GM13976 (cell line): Measurements from ENCODE around the gene NDUFAF2.
A peak's percentile ranks its signal among the peaks of the same experiment; 100 is the strongest.

Experiments used
- DNase-seq: peaks from one replicate; pipeline ENCODE4 v3.0.0; 2012; ENCODE audit warnings: low spot score
- in situ Hi-C: fragments of 300-500 bp; cut with MboI; formaldehyde crosslinking; loops from one replicate; pipeline ENCODE4 v1.12.0; 2022; ENCODE audit warnings: low sequenced_read_pairs, mixed read lengths, inconsistent platforms; ENCODE audit not compliant: unreplicated experiment
- TF ChIP-seq, protein P1 (sequence below): IDR thresholded peaks from 2 replicates; pipeline ENCODE4 v1.5.1; 2012; ENCODE audit warnings: borderline replicate concordance, mild to moderate bottlenecking; ENCODE audit not compliant: insufficient read depth; ENCODE audit errors: extremely low read depth, missing control alignments, control extremely low read depth

The NDUFAF2 gene

DNA sequence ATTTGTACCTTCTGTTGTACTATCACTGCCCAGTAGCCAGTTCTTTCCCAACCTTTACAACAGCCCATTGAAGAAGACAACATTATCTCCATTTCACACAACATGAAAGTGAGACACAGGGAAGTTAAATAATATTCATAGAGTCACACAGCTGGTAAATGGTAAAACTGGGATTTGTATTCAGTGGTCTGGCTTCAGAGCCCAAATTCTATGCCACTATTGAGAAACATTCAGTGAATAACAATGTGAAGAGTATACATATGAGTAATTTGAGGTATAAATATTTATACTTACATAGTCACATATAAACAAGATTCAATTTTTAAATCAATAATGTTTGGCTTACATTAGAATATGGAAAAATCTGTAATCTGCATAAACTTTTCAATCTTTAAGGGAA lies 203.5 kb downstream of the NDUFAF2 start:
- TF ChIP-seq, protein P1, sequence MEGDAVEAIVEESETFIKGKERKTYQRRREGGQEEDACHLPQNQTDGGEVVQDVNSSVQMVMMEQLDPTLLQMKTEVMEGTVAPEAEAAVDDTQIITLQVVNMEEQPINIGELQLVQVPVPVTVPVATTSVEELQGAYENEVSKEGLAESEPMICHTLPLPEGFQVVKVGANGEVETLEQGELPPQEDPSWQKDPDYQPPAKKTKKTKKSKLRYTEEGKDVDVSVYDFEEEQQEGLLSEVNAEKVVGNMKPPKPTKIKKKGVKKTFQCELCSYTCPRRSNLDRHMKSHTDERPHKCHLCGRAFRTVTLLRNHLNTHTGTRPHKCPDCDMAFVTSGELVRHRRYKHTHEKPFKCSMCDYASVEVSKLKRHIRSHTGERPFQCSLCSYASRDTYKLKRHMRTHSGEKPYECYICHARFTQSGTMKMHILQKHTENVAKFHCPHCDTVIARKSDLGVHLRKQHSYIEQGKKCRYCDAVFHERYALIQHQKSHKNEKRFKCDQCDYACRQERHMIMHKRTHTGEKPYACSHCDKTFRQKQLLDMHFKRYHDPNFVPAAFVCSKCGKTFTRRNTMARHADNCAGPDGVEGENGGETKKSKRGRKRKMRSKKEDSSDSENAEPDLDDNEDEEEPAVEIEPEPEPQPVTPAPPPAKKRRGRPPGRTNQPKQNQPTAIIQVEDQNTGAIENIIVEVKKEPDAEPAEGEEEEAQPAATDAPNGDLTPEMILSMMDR = no peak
- DNase-seq = no peak
- in situ Hi-C loops = no loop called here

DNA sequence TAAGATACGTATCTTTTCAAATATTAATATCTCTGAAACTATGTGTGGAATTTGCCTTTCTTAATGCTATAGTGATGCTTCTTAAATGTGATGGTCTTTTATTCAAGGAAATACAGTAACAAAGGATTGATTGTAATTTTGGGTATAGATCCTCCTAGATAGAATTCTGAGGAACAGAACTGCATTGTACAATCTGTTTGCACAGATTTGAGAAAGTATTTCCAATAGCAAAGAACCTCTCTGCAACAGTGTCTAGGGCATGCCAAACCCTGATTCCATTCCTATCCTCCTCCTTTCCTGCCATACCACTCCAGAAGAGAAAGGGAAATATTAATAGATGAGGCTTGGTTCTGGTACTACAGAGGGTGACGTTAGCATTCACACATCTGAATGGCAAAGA lies 206.9 kb downstream of the NDUFAF2 start:
- no peak for DNase-seq
- TF ChIP-seq, protein P1 = no peak
- in situ Hi-C loops = no loop called here

DNA sequence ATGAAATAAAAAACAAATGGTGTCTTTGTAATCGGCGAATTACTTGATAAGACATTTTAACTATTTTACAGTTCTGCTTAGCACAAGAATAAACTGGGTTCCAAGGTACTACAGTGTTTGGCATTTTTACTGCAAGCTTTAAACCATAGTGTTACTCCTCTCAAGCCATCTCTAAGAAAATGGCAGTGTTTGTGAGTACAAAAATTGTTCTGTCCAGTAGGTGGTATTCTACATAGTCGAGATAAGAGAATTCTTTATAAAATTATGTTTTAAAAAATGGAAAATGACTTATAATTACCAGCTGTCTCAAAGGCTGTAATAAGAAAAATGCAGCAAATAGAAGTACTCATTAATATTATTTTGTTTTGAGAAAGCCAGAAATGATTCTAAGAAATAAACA lies 214.1 kb downstream of the NDUFAF2 start:
- in situ Hi-C loops = no loop called here
- DNase-seq = no peak
- TF ChIP-seq, protein P1 = no peak

DNA sequence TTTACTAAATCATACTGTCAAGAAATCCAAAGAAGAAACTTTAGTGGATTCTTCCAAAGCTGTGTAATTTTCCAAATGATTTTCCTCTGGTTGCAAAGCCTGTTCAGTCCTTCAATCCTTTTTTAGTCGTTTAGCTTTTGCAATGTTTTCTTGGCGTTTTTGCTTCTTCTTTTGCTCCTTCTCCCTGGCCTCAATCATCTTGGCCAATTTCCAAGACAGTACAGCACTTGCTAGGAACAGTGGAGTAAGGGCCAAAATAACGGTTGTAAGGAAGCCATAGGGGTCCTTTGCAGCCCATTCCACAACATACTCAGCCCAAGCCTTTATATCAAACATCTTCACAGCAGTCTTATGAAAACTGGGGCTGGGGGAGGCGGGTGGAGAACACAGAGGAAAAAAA lies 214.8 kb downstream of the NDUFAF2 start:
- TF ChIP-seq, protein P1 = no peak
- in situ Hi-C loops = no loop called here
- no peak for DNase-seq

DNA sequence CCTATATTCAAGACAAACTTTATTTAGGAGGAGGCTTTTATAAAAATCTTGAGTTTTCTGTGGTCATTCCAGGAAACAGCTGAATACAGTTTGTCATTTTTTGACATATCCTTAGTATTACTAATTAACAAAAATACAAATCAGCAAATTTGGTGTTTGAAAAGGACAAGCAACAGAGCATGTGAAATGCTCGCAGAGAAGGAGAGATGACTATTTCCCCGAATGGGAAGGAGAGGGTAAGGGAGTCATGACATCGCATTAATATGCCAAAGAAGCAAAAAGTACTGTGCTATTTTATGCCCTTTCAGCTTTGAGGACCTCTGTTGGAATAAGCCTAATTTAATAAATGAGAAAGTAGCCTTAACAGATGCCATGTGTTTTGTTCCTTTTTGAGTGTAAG lies 215.5 kb downstream of the NDUFAF2 start:
- no peak for DNase-seq
- TF ChIP-seq, protein P1 = no peak
- in situ Hi-C loops = no loop called here

DNA sequence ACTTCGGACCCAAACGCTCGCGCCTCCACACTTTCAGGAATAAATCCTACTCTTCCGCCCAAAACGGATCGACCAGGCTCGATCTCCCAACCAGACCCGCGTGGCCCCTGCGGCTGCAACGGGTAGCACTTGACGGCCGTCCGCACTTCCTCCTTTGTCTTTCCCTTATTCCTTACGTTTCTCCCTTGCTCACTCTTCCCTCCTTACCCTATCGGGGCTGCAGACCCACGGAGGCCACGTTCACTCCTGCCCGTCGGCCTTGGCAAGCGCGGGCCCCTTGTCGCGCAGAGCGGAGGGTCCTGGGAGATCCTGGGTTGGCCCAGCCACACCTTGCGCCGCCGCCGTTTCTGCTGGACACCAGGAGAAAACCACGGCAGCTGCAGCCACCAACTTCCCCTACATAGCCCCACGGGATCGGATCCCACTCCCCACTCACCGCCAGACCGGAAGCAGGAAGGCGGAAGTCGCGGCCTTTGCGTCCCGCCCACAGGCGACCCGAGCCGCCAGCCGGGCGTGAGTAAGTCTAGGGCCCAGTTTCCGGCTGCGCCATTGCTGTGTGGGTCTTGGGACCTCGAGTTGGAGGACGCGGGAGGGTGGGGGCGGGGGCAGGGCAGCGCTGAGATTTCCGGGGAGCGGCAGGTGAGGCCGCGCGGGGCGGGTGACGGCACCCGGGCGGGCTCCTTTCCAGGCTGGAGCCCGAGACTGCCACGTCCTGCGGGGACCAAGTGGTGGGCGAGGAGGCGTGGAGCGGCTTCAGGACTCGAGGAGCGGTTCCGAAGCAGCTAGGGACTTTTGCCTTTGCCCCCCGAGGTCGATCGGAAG lies 217.2 kb downstream of the NDUFAF2 start, which contains the start of gene SMIM15:
Gene SMIM15, minus strand, starts transcription at position 459 of the 822 bp plus-strand sequence. CDS start 2,297 bp downstream, outside the sequence.
- peak; percentile 92 for DNase-seq
- TF ChIP-seq, protein P1 = no peak
- in situ Hi-C loops = no loop called here
